Smooth muscle cell (in vitro differentiated cells): Measurements from ENCODE around the gene AGBL5. TPM values are rescaled to one million over a fixed set of nuclear protein-coding genes. Genes with fewer than 3 reads are reported as not detected.

Source experiments
- DNase-seq: peaks from one replicate; lab custom pipeline; 2025; ENCODE audit not compliant: unreplicated experiment; lab: John Stamatoyannopoulos, UW
- H2AFZ ChIP-seq: fragments of 200-600 bp; sonication (generic); 2 replicates; pipeline ENCODE4 v1.6.0; 2016; ENCODE audit warnings: antibody characterized with exemption, low read depth, mild to moderate bottlenecking
- H3F3A ChIP-seq: fragments of 200-600 bp; sonication (generic); 2 replicates; pipeline ENCODE4 v1.6.0; 2017; ENCODE audit warnings: antibody characterized with exemption, low read depth
- H3K27ac ChIP-seq: fragments of 200-600 bp; sonication (generic); 2 replicates; pipeline ENCODE4 v1.5.1; 2016; ENCODE audit warnings: low read depth, mild to moderate bottlenecking
- H3K27me3 ChIP-seq: fragments of 200-600 bp; sonication (generic); 2 replicates; pipeline ENCODE4 v1.6.1; 2016; ENCODE audit warnings: low read depth, mild to moderate bottlenecking
- H3K36me3 ChIP-seq: fragments of 200-600 bp; sonication (generic); 2 replicates; pipeline ENCODE4 v1.5.1; 2016; ENCODE audit warnings: low read depth
- H3K4me1 ChIP-seq: fragments of 200-600 bp; sonication (generic); 2 replicates; pipeline ENCODE4 v1.5.1; 2016; ENCODE audit warnings: low read depth
- H3K4me2 ChIP-seq: fragments of 200-600 bp; sonication (generic); 2 replicates; pipeline ENCODE4 v1.6.0; 2016; ENCODE audit warnings: mild to moderate bottlenecking
- H3K4me3 ChIP-seq: fragments of 200-600 bp; sonication (generic); 2 replicates; pipeline ENCODE4 v1.5.1; 2016; ENCODE audit warnings: mild to moderate bottlenecking
- H3K79me2 ChIP-seq: fragments of 200-600 bp; sonication (generic); 2 replicates; pipeline ENCODE4 v1.6.0; 2016; ENCODE audit warnings: low read depth, mild to moderate bottlenecking
- H3K9ac ChIP-seq: fragments of 200-600 bp; sonication (generic); 2 replicates; pipeline ENCODE4 v1.6.0; 2016; ENCODE audit warnings: low read depth
- H3K9me3 ChIP-seq: fragments of 200-600 bp; sonication (generic); replicated peaks from 2 replicates; pipeline ENCODE4 v1.5.1; 2016; ENCODE audit warnings: low read depth
- H4K20me1 ChIP-seq: fragments of 200-600 bp; sonication (generic); 2 replicates; pipeline ENCODE4 v1.6.0; 2016; ENCODE audit warnings: low read depth
- WGBS: methylation state at CpG from one replicate; pipeline ENCODE4 v1.1.7; 2016; ENCODE audit warnings: low lambda C conversion rate; 5-methylcytosine and 5-hydroxymethylcytosine counted together
- polyA plus RNA-seq: library from polyadenylated mRNA; unstranded; fragments of >200 nt; fragmentation: Nextera tagmentation; extraction: Ambion mirVana; gene quantifications from 2 replicates; pipeline ENCODE4 v1.2.1, GENCODE V29; 2016
- total RNA-seq: library from RNA; depleted of rRNA; stranded (reverse); fragments of >200 nt; gene quantifications from 2 replicates; pipeline ENCODE4 v1.2.3, GENCODE V29; 2014
- TF ChIP-seq, protein P1 (sequence below): fragments of 200-600 bp; sonication (generic); IDR thresholded peaks from 2 replicates; pipeline ENCODE4 v1.5.1; 2017; ENCODE audit warnings: borderline replicate concordance, mild to moderate bottlenecking, antibody characterized with exemption; ENCODE audit not compliant: insufficient read depth, poor library complexity, severe bottlenecking

Gene AGBL5
- total and polyA plus RNA-seq, 2 experiments from 2014 or later = 13.7 to 17.1 TPM

DNA sequence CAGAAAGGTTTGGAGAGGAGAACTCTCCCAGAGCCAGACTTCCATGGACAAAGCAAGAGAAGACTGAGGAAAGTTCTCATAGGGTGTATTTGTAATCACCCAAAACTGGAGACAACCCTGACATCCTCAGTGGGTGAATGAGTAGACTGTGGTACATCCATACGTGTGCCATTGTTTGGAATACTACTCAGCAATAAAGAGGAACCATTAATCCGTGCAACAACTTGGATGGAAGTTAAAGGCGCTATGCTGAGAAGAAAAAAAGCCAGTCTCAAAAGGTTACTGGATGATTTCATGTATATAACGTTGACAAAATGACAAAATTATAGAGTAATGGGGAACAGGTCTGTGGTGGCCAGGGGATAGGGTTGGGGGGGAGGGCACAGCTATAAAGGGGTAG is 42.8 kb upstream of the AGBL5 start:
- Histone ChIP-seq H3K4me1 (peaks cover 5% of the 10 kb centered on the region), H4K20me1 (peaks cover 53% of the 10 kb centered on the region), H3K27me3 (no peaks in the 10 kb centered on the region), H3K4me3 (no peak overlapping the region), H3K79me2 (no peaks in the 10 kb centered on the region), H3K9ac (no peak overlapping the region), H3K9me3 (no peaks in the 10 kb centered on the region), H2AFZ (no peak overlapping the region), H3K27ac (no peak overlapping the region), H3K4me2 (no peak overlapping the region), H3F3A (no peaks in the 10 kb centered on the region), H3K36me3 (no peaks in the 10 kb centered on the region)
- TF ChIP-seq, protein P1, sequence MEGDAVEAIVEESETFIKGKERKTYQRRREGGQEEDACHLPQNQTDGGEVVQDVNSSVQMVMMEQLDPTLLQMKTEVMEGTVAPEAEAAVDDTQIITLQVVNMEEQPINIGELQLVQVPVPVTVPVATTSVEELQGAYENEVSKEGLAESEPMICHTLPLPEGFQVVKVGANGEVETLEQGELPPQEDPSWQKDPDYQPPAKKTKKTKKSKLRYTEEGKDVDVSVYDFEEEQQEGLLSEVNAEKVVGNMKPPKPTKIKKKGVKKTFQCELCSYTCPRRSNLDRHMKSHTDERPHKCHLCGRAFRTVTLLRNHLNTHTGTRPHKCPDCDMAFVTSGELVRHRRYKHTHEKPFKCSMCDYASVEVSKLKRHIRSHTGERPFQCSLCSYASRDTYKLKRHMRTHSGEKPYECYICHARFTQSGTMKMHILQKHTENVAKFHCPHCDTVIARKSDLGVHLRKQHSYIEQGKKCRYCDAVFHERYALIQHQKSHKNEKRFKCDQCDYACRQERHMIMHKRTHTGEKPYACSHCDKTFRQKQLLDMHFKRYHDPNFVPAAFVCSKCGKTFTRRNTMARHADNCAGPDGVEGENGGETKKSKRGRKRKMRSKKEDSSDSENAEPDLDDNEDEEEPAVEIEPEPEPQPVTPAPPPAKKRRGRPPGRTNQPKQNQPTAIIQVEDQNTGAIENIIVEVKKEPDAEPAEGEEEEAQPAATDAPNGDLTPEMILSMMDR = no peak
- no peak for DNase-seq
- 98% methylated on average over 4 of the region's 4 CpGs for WGBS

DNA sequence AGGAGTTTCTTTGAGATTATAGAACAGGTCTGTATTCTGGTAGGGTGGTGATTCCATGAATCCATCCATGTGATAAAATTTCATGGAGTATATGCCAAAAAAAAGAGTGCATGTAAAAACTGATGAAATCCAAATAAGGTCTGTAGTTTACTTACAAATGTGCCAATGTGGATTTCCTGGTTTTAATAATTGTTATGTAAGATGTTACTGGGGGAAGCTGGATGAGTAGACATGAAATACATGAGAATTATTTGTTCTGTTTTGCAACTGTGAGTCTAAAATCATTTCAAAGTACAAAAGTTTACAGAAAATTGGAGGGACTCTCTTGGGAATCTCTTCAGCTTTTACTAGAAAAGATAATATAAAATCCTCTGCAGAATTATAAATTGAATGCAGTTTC is 42.4 kb upstream of the AGBL5 start:
- Histone ChIP-seq H3K27ac (no peak overlapping the region), H3K36me3 (no peaks in the 10 kb centered on the region), H3K4me2 (no peak overlapping the region), H2AFZ (no peak overlapping the region), H3K9me3 (no peaks in the 10 kb centered on the region), H3K79me2 (no peaks in the 10 kb centered on the region), H3F3A (no peaks in the 10 kb centered on the region), H3K4me1 (peaks cover 3% of the 10 kb centered on the region), H3K4me3 (no peak overlapping the region), H4K20me1 (peaks cover 49% of the 10 kb centered on the region), H3K27me3 (no peaks in the 10 kb centered on the region), H3K9ac (no peak overlapping the region)
- DNase-seq = no peak
- TF ChIP-seq, protein P1 = no peak

DNA sequence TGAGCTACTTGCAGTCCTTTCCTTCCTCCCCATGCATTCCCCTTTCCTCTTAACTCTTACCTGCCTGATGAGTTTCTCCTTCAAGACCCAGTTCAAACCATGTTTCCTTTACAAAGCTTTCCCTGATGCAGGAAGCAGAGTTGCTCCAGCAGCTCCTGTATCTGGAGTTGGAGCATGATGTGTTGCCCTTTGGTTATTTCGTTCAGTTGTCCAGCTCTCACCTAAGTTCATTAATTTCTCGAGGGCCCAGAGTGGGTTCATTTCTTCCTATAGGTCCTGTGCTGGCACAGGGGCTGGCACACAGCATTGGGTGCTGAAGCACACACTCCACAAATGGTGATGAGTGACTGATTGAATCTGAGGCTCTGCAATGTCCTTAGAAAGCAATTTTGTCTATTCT is 41.8 kb upstream of the AGBL5 start:
- H3K4me3 ChIP-seq = no peak overlapping the region
- H3K4me2 ChIP-seq = no peak overlapping the region
- no peaks in the 10 kb centered on the region for H3K36me3 ChIP-seq
- H3K79me2 ChIP-seq = no peaks in the 10 kb centered on the region
- no peak overlapping the region for H3K27ac ChIP-seq
- H3K9me3 ChIP-seq = no peaks in the 10 kb centered on the region
- no peaks in the 10 kb centered on the region for H3K4me1 ChIP-seq
- WGBS = 89% methylated on average over 2 of the region's 2 CpGs
- DNase-seq = no peak
- H3F3A ChIP-seq = no peaks in the 10 kb centered on the region
- H3K9ac ChIP-seq = no peak overlapping the region
- no peak overlapping the region for H2AFZ ChIP-seq
- TF ChIP-seq, protein P1 = no peak
- H3K27me3 ChIP-seq = no peaks in the 10 kb centered on the region
- peaks cover 43% of the 10 kb centered on the region for H4K20me1 ChIP-seq

DNA sequence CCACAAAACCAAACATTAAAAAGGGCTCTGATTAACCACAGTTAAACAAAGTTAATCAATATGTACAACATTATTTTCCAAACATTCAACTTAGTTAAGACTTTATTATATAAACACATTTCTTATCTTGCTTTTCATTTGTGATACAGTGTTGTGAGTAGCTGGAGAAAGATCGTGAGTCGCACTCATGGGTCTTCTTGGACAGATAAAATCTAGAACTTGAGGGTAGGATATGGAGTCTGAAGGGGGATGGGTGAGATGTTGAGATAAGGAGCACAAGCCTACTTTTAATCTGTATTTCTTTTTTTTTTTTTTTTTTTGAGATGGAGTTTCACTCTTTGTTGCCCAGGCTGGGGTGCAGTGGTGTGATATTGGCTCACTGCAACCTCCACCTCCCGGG is 41.3 kb upstream of the AGBL5 start:
- H3K27me3 ChIP-seq = no peaks in the 10 kb centered on the region
- H3K9ac ChIP-seq = no peak overlapping the region

More for the DNA sequence above, 41.3 kb upstream of the AGBL5 start:
- Histone ChIP-seq H3K4me1 (no peaks in the 10 kb centered on the region), H3K79me2 (no peaks in the 10 kb centered on the region), H3K4me3 (no peak overlapping the region), H3K9me3 (no peaks in the 10 kb centered on the region), H2AFZ (no peak overlapping the region), H3K4me2 (no peak overlapping the region), H3F3A (no peaks in the 10 kb centered on the region), H3K36me3 (no peaks in the 10 kb centered on the region), H4K20me1 (peaks cover 42% of the 10 kb centered on the region), H3K27ac (no peak overlapping the region)
- WGBS = 65% methylated on average over 3 of the region's 3 CpGs
- DNase-seq = no peak
- TF ChIP-seq, protein P1 = no peak
